Type B pancreatic cell (in vitro differentiated cells): Measurements from ENCODE around the gene CFAP97. TPM values are rescaled to one million over a fixed set of nuclear protein-coding genes. Genes with fewer than 3 reads are reported as not detected.

Experiments
- DNase-seq: peaks from one replicate; pipeline ENCODE4 v3.0.0; 2021; ENCODE audit warnings: mixed read lengths; ENCODE audit not compliant: unreplicated experiment; ENCODE audit errors: extremely low spot score
- H3K27ac Mint-ChIP-seq: 2 replicates; pipeline ENCODE4 v1.8.0; 2021; ENCODE audit warnings: mild to moderate bottlenecking, mixed read lengths
- H3K27me3 Mint-ChIP-seq: 2 replicates; pipeline ENCODE4 v1.8.0; 2021; ENCODE audit warnings: mixed read lengths
- H3K36me3 Mint-ChIP-seq: 2 replicates; pipeline ENCODE4 v1.8.0; 2021; ENCODE audit warnings: mixed read lengths
- H3K4me1 Mint-ChIP-seq: one replicate; pipeline ENCODE4 v1.8.0; 2021; ENCODE audit warnings: mixed read lengths; ENCODE audit not compliant: unreplicated experiment
- H3K4me3 Mint-ChIP-seq: 2 replicates; pipeline ENCODE4 v1.8.0; 2021; ENCODE audit warnings: mild to moderate bottlenecking, mixed read lengths
- H3K9me3 Mint-ChIP-seq: 2 replicates; pipeline ENCODE4 v1.8.0; 2021; ENCODE audit warnings: mixed read lengths
- total RNA-seq: library from RNA; stranded (reverse); gene quantifications from 2 replicates; pipeline ENCODE4 v1.2.1, GENCODE V29; 2021; ENCODE audit warnings: low replicate concordance
- TF ChIP-seq, protein P1 (sequence below): fragments of 200-600 bp; sonication (generic); conservative IDR thresholded peaks from 2 replicates; pipeline ENCODE4 v1.5.0; 2021; ENCODE audit warnings: antibody characterized with exemption, mild to moderate bottlenecking

Gene CFAP97
- total RNA-seq, 1 donor from 2014 or later, result 21.6 TPM

DNA sequence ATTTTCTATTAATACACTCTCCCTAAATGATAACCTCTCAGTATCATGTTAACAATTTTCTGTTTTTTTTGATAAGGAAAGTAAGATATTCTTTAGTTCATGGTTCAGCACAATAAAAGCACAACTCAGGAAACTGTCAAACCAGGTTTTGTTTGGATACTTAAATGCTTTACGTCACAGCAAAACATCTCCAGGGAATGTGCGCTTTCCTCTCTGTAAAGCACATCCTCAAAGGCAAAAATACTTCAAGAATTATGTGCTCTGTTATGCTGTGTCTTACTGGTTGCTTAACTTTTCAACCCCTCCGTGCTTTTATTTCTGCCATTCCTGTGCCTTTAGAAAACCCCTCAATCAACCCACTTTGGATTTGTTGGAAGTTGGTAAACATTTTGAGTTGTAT lies 33.4 kb upstream of the CFAP97 start:
- Mint-ChIP-seq H3K27ac (no peak overlapping the region), H3K36me3 (no peaks in the 10 kb centered on the region), H3K4me3 (no peak overlapping the region), H3K4me1 (peaks cover 6% of the 10 kb centered on the region), H3K9me3 (no peaks in the 10 kb centered on the region), H3K27me3 (no peaks in the 10 kb centered on the region)
- DNase-seq, result no peak
- TF ChIP-seq, protein P1, sequence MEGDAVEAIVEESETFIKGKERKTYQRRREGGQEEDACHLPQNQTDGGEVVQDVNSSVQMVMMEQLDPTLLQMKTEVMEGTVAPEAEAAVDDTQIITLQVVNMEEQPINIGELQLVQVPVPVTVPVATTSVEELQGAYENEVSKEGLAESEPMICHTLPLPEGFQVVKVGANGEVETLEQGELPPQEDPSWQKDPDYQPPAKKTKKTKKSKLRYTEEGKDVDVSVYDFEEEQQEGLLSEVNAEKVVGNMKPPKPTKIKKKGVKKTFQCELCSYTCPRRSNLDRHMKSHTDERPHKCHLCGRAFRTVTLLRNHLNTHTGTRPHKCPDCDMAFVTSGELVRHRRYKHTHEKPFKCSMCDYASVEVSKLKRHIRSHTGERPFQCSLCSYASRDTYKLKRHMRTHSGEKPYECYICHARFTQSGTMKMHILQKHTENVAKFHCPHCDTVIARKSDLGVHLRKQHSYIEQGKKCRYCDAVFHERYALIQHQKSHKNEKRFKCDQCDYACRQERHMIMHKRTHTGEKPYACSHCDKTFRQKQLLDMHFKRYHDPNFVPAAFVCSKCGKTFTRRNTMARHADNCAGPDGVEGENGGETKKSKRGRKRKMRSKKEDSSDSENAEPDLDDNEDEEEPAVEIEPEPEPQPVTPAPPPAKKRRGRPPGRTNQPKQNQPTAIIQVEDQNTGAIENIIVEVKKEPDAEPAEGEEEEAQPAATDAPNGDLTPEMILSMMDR, result no peak

DNA sequence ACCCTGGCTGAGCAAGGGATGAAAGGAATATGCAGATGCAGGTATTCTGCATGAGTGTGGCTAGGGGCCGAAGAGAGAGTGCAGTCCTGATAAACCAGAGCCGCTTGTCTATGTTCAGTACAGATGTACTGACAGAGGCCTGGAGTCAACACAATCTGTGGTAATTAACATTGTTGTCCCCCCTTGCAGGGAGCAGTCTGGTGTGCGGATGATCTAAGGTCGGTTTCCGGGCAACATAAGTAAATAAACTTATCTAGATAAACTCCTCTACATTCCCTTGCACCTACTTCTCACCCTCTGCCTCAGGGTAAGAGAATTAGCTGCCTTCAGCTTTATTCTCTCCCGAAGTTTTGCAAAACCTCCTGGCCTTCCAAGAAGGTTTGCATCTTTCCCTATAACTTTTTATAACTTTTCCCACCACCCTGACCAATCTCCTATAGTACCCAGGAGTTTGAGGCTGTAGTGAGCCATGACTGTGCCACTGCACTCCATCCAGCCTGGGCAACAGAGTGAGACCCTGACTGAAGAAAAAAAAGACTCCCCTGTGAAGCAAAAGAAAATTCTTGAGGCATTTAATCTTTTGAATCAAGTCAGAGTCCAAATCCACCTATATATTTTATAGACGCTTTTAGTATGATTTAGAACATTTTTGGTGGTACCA lies 32.2 kb upstream of the CFAP97 start:
- no peaks in the 10 kb centered on the region for H3K36me3 Mint-ChIP-seq
- H3K4me1 Mint-ChIP-seq, result peaks cover 6% of the 10 kb centered on the region
- no peak overlapping the region for H3K4me3 Mint-ChIP-seq
- no peaks in the 10 kb centered on the region for H3K9me3 Mint-ChIP-seq
- DNase-seq, result no peak
- TF ChIP-seq, protein P1, result no peak
- H3K27me3 Mint-ChIP-seq, result no peaks in the 10 kb centered on the region
- peak overlapping the region; percentile 31 for H3K27ac Mint-ChIP-seq

DNA sequence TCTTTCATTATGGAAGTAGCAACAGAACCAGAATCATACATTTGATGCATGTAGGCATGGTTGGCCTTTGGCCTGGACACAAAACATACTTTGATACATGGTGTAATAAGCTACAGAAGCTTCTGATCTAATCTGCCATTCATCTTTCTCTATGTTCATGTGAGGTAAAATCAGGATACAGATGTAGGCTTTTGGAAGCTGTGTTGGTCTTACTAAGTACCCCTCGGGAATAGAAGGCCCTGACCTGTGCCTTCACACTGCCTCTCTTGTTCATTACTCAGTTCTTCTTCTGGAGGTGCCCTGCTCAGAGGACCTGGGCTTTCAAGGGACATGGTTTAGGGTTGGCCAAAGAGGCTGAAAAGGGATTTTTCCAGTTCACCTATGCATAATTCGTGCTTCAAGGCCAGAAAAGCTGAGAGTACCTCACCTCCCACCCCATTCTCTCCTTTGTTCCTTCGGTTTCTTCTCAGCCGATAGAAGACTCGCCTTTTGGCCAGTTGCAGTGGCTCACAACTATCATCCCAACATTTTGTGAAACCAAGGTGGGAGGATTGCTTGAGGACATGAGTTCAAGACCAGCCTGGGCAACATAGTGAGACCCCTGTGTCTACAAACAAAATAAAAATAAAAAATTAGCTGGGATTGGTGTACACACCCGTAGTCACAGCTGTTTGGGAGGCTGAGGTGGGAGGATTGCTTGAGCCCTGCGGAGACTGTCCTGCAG lies 31.5 kb upstream of the CFAP97 start:
- H3K27ac Mint-ChIP-seq, result peak overlapping the region; percentile 31
- H3K36me3 Mint-ChIP-seq, result no peaks in the 10 kb centered on the region
- no peaks in the 10 kb centered on the region for H3K9me3 Mint-ChIP-seq
- H3K4me1 Mint-ChIP-seq, result peaks cover 6% of the 10 kb centered on the region
- no peak overlapping the region for H3K4me3 Mint-ChIP-seq
- H3K27me3 Mint-ChIP-seq, result no peaks in the 10 kb centered on the region
- no peak for DNase-seq
- TF ChIP-seq, protein P1, result no peak

DNA sequence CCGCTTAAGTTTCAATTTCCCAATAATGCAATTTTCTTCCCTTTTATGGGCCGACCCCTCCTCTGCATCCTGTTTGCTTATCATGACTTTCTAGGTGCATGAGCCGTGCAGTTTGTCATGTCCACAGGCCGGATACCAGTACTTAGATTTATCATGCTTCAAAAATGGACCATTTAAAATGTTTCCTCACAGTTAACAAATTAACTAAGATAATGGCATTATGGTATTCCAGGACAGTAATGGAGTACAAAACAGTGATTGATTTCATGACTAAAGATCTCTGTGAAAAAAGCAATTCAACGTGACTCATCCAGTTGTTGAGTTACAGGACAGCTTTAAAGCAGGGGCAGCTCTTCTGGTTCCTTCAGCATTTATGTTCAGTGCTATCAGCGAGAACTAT lies 28.6 kb upstream of the CFAP97 start:
- H3K9me3 Mint-ChIP-seq, result no peaks in the 10 kb centered on the region
- TF ChIP-seq, protein P1, result no peak

DNA sequence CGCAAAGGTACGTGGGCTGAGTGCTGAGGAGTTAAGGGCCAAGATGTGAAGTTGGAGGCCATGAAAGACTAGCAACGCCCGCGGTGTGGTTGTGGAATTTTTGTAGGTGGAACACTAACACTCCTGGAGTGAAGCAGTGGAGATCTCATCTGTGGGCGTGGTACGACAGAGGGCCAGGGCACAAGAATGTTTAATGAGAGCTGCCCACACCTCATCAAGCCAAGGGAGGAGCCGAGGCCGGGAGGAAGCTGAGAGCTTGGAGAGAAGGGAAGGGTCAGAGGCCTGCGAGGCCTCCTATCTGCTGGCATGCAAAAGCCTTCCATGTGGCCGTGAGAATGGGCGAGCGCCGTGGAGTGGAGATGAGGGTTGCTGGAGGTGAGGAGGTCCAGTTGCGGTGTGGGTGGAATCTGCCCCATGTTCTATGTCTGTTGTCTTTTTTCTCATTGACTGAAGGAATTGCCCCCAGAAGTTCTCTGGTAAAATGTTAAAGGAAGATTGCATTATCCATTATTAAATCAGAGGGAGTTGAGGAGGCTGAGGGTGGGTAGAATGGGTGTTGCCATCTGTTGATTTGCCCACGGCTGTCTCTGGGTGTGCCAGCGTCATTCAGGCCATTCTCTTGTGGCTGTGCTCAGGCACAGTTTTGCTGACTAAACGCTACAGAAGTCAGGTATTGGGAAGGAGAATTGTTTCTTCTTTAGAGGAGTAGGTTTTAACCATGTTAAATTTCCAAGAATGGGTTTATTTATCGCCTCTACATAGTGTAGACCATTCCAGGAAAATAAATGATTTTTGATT lies 25.4 kb upstream of the CFAP97 start:
- Mint-ChIP-seq H3K4me1 (no peaks in the 10 kb centered on the region), H3K27ac (no peak overlapping the region), H3K27me3 (no peaks in the 10 kb centered on the region), H3K36me3 (no peaks in the 10 kb centered on the region), H3K9me3 (no peaks in the 10 kb centered on the region), H3K4me3 (no peak overlapping the region)
- no peak for DNase-seq
- TF ChIP-seq, protein P1, result no peak

More for the DNA sequence above, 28.6 kb upstream of the CFAP97 start:
- H3K27ac Mint-ChIP-seq, result peak overlapping the region; percentile 29
- H3K27me3 Mint-ChIP-seq, result no peaks in the 10 kb centered on the region
- no peak overlapping the region for H3K4me3 Mint-ChIP-seq
- no peaks in the 10 kb centered on the region for H3K36me3 Mint-ChIP-seq
- H3K4me1 Mint-ChIP-seq, result peaks cover 5% of the 10 kb centered on the region
- no peak for DNase-seq
